K562 (cell line): ENCODE data around the gene HEMK1. TPM values are rescaled to one million over a fixed set of nuclear protein-coding genes. Genes with fewer than 3 reads are reported as not detected.
A peak's percentile ranks its signal among the peaks of the same experiment; 100 is the strongest.

Experiments
- CHD4 ChIP-seq: fragments of 200-600 bp; sonication (generic); IDR thresholded peaks from 3 replicates; pipeline ENCODE4 v1.6.1; 2012; ENCODE audit warnings: low read depth, mild to moderate bottlenecking, mixed read lengths, low read length, inconsistent platforms; ENCODE audit not compliant: insufficient read depth, insufficient replicate concordance, poor library complexity, severe bottlenecking
- CREM ChIP-seq: IDR thresholded peaks from 2 replicates; pipeline ENCODE4 v1.6.1; 2014; ENCODE audit warnings: antibody characterized with exemption, low read depth
- CTBP1 ChIP-seq: fragments of 450-650 bp; IDR thresholded peaks from 2 replicates; pipeline ENCODE4 v1.6.1; 2016; ENCODE audit warnings: borderline replicate concordance
- CXXC5 ChIP-seq: fragments of 250-450 bp; sonication (Bioruptor Pico); IDR thresholded peaks from 2 replicates; pipeline ENCODE4 v1.8.0; 2022; ENCODE audit warnings: inconsistent platforms, mild to moderate bottlenecking, moderate library complexity
- ESRRA ChIP-seq: fragments of 450-650 bp; IDR thresholded peaks from 2 replicates; pipeline ENCODE4 v1.6.1; 2014; ENCODE audit warnings: low read depth, mild to moderate bottlenecking, moderate library complexity, borderline replicate concordance
- FOS ChIP-seq: IDR thresholded peaks from 3 replicates; pipeline ENCODE4 v1.6.1; 2011; ENCODE audit not compliant: insufficient read length; ENCODE audit errors: extremely low read depth
- MAZ ChIP-seq, 2 experiments: fragments of 450-650 bp in 1 of 2; sonication (generic) in 1 of 2; formaldehyde crosslinking; IDR thresholded peaks in 1 of 2; conservative IDR thresholded peaks in 1 of 2; 2 replicates each; pipeline versions ENCODE4 v1.4.0 to v1.5.0; 2020; ENCODE audit warnings: mild to moderate bottlenecking in 1 of 2, missing genetic modification reagents in 1 of 2
- MECOM ChIP-seq: fragments of 250-450 bp; sonication (Bioruptor Pico); IDR thresholded peaks from 2 replicates; pipeline ENCODE4 v1.8.0; 2022; ENCODE audit warnings: inconsistent platforms
- MXI1 ChIP-seq: IDR thresholded peaks from 2 replicates; pipeline ENCODE4 v1.6.1; 2011; ENCODE audit warnings: low read depth, mild to moderate bottlenecking, improper control_type of control experiment, low read length
- NEUROD1 ChIP-seq: fragments of 150-350 bp; IDR thresholded peaks from 2 replicates; pipeline ENCODE4 v1.6.1; 2014; ENCODE audit warnings: borderline replicate concordance, low read length, low read depth; ENCODE audit not compliant: partially characterized antibody
- NFYB ChIP-seq: IDR thresholded peaks from 2 replicates; pipeline ENCODE4 v1.6.1; 2011; ENCODE audit warnings: mild to moderate bottlenecking, moderate library complexity; ENCODE audit not compliant: insufficient read length; ENCODE audit errors: extremely low read depth
- NR2C2 ChIP-seq, 2 experiments: fragments of 200-800 bp in 1 of 2; sonication (Bioruptor generic) in 1 of 2; sonication (generic) in 1 of 2; formaldehyde crosslinking in 1 of 2; IDR thresholded peaks; 2 replicates each; pipeline versions ENCODE4 v1.6.1 to v1.8.0; 2016 to 2022; ENCODE audit warnings: mild to moderate bottlenecking in 1 of 2, missing compliant biosample characterization in 1 of 2, missing genetic modification characterization in 1 of 2, missing genetic modification reagents in 1 of 2
- NRF1 ChIP-seq, 2 experiments: fragments of 450-650 bp; IDR thresholded peaks in 1 of 2; conservative IDR thresholded peaks in 1 of 2; 2 replicates each; pipeline ENCODE4 v1.6.1; 2014; ENCODE audit warnings: mild to moderate bottlenecking in 2 of 2
- PHF8 ChIP-seq: fragments of 200-600 bp; sonication (generic); IDR thresholded peaks from 2 replicates; pipeline ENCODE4 v1.6.1; 2012; ENCODE audit warnings: mixed run types, mild to moderate bottlenecking, inconsistent platforms, low read length, moderate library complexity, borderline replicate concordance
- RBFOX2 ChIP-seq: fragments of 200-400 bp; formaldehyde crosslinking; IDR thresholded peaks from 2 replicates; pipeline ENCODE4 v1.6.1; 2017; ENCODE audit warnings: low read depth, mild to moderate bottlenecking, low read length, moderate library complexity
- SP1 ChIP-seq: sonication (generic); formaldehyde crosslinking; IDR thresholded peaks from 2 replicates; pipeline ENCODE4 v1.8.1; 2022; ENCODE audit warnings: mild to moderate bottlenecking, missing genetic modification reagents
- SP2 ChIP-seq: IDR thresholded peaks from 2 replicates; pipeline ENCODE4 v1.6.1; 2011; ENCODE audit warnings: mild to moderate bottlenecking, low read depth, low read length, moderate library complexity; ENCODE audit not compliant: poor library complexity, severe bottlenecking; ENCODE audit errors: extremely low read depth
- TFAM ChIP-seq: fragments of 250-450 bp; sonication (Bioruptor Pico); conservative IDR thresholded peaks from 2 replicates; pipeline ENCODE4 v1.5.0; 2021; ENCODE audit warnings: mild to moderate bottlenecking, moderate library complexity
- ZNF830 ChIP-seq: fragments of 250-450 bp; sonication (Bioruptor Pico); IDR thresholded peaks from 2 replicates; pipeline ENCODE4 v1.5.0; 2021; ENCODE audit warnings: mild to moderate bottlenecking
- polyA plus RNA-seq, 8 experiments: library from polyadenylated mRNA; depleted of rRNA in 4 of 8; stranded (reverse) in 5 of 8; unstranded in 3 of 8; fragments of >200 nt; fragmentation: Nextera tagmentation in 2 of 8; fragmentation: Illumina TruSeq in 1 of 8; extraction: Ambion mirVana in 2 of 8; extraction: Trizol in 1 of 8; gene quantifications; 2 replicates each; pipeline versions ENCODE4 v1.2.1 to v1.2.3, GENCODE V29; 2011 to 2014; ENCODE audit warnings: inconsistent platforms in 1 of 8, missing spikeins in 1 of 8
- total RNA-seq, 7 experiments: library from RNA; depleted of rRNA in 6 of 7; stranded (reverse); fragments of >200 nt in 6 of 7; fragmentation: Illumina TruSeq in 2 of 7; extraction: Trizol in 2 of 7; gene quantifications; 2 replicates each; pipeline versions ENCODE4 v1.2.1 to v1.2.3, GENCODE V29; 2011 to 2021; ENCODE audit warnings: low replicate concordance in 1 of 7
- TF ChIP-seq, protein P1 (sequence below): fragments of 450-650 bp; formaldehyde crosslinking; IDR thresholded peaks from 2 replicates; pipeline ENCODE4 v1.4.0; 2022; ENCODE audit warnings: mild to moderate bottlenecking, moderate library complexity
- TF ChIP-seq, protein P2 (sequence below): fragments of 150-350 bp; IDR thresholded peaks from 2 replicates; pipeline ENCODE4 v1.6.1; 2014; ENCODE audit warnings: low read depth, mild to moderate bottlenecking, low read length, borderline replicate concordance
- TF ChIP-seq, protein P3 (sequence below): sonication (generic); formaldehyde crosslinking; IDR thresholded peaks from 2 replicates; pipeline ENCODE4 v1.8.1; 2023; ENCODE audit warnings: mild to moderate bottlenecking, missing genetic modification reagents

The HEMK1 gene
- total and polyA plus RNA-seq, 9 of the 15 experiments (the other 6 are each of a cell fraction or from before 2014, with no cell fraction given) = 2.0 to 16.8 (median 11.4) TPM

DNA sequence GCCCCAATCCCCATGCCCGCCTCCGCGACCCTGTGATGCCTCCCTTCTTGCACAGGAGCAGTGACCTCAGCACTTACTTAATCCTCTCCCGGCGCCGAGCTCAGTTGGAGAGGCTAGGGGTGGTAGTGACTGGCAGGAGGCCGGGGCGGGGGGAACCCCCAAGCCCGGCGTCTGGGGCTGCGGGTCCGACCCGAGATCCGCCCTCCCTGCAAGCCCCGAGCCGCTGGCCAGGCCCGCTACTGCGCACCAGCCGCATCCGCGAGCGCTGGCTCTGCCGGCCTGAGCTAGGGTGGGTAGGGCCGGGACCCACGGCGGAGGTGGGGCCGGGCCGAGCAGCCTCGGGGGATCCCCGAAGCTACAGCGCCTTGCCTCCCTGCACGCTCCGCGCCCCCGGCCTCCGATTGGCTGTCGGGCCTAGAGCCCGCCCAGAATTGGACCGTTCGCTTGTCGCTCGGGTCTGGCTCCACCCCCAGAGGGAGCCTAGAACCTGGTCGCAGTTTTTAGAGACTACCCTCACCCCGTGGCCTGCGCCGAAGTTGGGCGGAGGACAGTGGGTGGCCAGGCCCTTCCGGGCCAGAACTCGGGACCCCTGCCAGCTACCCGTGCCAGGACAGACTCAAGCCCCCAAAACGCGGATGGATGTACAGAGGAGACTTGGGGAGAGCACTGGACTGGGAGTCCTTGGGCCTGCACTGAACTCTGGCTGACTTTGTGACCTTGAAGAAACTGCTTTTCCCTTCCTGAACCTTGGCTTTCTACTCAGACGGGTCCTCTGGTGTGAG is 1.7 kb upstream of the HEMK1 start, which contains the start of gene C3orf18 (continued):
- TF ChIP-seq, protein P1, sequence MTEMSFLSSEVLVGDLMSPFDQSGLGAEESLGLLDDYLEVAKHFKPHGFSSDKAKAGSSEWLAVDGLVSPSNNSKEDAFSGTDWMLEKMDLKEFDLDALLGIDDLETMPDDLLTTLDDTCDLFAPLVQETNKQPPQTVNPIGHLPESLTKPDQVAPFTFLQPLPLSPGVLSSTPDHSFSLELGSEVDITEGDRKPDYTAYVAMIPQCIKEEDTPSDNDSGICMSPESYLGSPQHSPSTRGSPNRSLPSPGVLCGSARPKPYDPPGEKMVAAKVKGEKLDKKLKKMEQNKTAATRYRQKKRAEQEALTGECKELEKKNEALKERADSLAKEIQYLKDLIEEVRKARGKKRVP (CRISPR knock-in tag) = no peak
- TF ChIP-seq CTBP1 (no peak), ESRRA (peak; percentile 78; the same call in 1 of the 2 replicates), TFAM (CRISPR knock-in tag) (no peak), SP1 (peak; percentile 36; the same call in 1 of the 2 replicates), NR2C2 (CRISPR knock-in tag; IDR thresholded peaks at IDR 0.05) (no peak), NR2C2 (tag; IDR thresholded peaks at IDR 0.05) (no peak), MXI1 (no peak), FOS (peak; percentile 92), RBFOX2 (peak; percentile 42), CHD4 (peak; percentile 39), MECOM (CRISPR knock-in tag) (no peak), MAZ (CRISPR knock-in tag; conservative IDR thresholded peaks at IDR 0.05 in 1 of 2, IDR thresholded peaks at IDR 0.05 in 1 of 2) (peak; percentile 39 to 47; a peak in 2 of 4 replicates), CXXC5 (peak; percentile 94), CREM (peak; percentile 19; the same call in 1 of the 2 replicates), ZNF830 (no peak), SP2 (peak; percentile 72), PHF8 (peak; percentile 42; the same call in 1 of the 2 replicates), NFYB (peak; percentile 96), NEUROD1 (peak; percentile 59), NRF1 (conservative IDR thresholded peaks at IDR 0.05 in 1 of 2, IDR thresholded peaks at IDR 0.05 in 1 of 2) (peak; percentile 71 to 76)
- TF ChIP-seq, protein P2, sequence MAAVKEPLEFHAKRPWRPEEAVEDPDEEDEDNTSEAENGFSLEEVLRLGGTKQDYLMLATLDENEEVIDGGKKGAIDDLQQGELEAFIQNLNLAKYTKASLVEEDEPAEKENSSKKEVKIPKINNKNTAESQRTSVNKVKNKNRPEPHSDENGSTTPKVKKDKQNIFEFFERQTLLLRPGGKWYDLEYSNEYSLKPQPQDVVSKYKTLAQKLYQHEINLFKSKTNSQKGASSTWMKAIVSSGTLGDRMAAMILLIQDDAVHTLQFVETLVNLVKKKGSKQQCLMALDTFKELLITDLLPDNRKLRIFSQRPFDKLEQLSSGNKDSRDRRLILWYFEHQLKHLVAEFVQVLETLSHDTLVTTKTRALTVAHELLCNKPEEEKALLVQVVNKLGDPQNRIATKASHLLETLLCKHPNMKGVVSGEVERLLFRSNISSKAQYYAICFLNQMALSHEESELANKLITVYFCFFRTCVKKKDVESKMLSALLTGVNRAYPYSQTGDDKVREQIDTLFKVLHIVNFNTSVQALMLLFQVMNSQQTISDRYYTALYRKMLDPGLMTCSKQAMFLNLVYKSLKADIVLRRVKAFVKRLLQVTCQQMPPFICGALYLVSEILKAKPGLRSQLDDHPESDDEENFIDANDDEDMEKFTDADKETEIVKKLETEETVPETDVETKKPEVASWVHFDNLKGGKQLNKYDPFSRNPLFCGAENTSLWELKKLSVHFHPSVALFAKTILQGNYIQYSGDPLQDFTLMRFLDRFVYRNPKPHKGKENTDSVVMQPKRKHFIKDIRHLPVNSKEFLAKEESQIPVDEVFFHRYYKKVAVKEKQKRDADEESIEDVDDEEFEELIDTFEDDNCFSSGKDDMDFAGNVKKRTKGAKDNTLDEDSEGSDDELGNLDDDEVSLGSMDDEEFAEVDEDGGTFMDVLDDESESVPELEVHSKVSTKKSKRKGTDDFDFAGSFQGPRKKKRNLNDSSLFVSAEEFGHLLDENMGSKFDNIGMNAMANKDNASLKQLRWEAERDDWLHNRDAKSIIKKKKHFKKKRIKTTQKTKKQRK = no peak
- TF ChIP-seq, protein P3, sequence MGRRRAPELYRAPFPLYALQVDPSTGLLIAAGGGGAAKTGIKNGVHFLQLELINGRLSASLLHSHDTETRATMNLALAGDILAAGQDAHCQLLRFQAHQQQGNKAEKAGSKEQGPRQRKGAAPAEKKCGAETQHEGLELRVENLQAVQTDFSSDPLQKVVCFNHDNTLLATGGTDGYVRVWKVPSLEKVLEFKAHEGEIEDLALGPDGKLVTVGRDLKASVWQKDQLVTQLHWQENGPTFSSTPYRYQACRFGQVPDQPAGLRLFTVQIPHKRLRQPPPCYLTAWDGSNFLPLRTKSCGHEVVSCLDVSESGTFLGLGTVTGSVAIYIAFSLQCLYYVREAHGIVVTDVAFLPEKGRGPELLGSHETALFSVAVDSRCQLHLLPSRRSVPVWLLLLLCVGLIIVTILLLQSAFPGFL (CRISPR knock-in tag) = no peak
